HCT116 (cell line): ENCODE data around the gene EEA1. TPM values are rescaled to one million over a fixed set of nuclear protein-coding genes. Genes with fewer than 3 reads are reported as not detected.
"Not testable (repeated sequence)": the region's sequence is repeated elsewhere in the genome, so short reads cannot be mapped to it uniquely, and the experiment has no call there.

ENCODE experiments used
- ATAC-seq: fragments of 200-7000 bp; cut with Tn5 transposase; 2 replicates; pipeline ENCODE4 v1.9.1; 2020; ENCODE audit warnings: mild to moderate bottlenecking, moderate library complexity
- BruUV-seq: library from RNA; stranded (reverse); fragments of 400-500 nt; replicated peaks from 2 replicates; lab custom pipeline; 2021; lab: Mats Ljungman, UMichigan
- CTCF ChIA-PET: fragments of 300-600 bp; sonication (Branson Sonifier 250); formaldehyde crosslinking; loops from one replicate; lab custom pipeline; 2021; ENCODE audit warnings: antibody characterized with exemption; lab: Charles Lee
- POLR2A ChIA-PET: fragments of 300-600, 350-600 bp; sonication (Branson Sonifier 250); formaldehyde crosslinking; loops from one replicate; lab custom pipeline; 2021; ENCODE audit warnings: antibody characterized with exemption; lab: Charles Lee
- RAD21 ChIA-PET, 2 experiments: fragments of 300-600 bp; sonication (Branson Sonifier 250); formaldehyde crosslinking; loops; one replicate each; lab custom pipeline; 2023; ENCODE audit warnings: low total read pairs in 2 of 2; ENCODE audit not compliant: uncharacterized antibody in 2 of 2, unreplicated experiment in 2 of 2, low non-redundant PET in 1 of 2; lab: Charles Lee
- DNase-seq: peaks from one replicate; pipeline ENCODE4 v3.0.0-alpha.2; 2010; ENCODE audit warnings: low read depth, low spot score
- H2AFZ ChIP-seq: fragments of 200-600 bp; shearing (Covaris generic), sonication (generic); 2 replicates; pipeline ENCODE4 v1.6.1; 2017; ENCODE audit warnings: low read depth, mixed run types, mixed read lengths, antibody characterized with exemption, low read length; ENCODE audit not compliant: poor library complexity, severe bottlenecking
- H3K27ac ChIP-seq: 2 replicates; pipeline ENCODE4 v1.5.1; 2012; ENCODE audit warnings: low read depth, low read length
- H3K27me3 ChIP-seq: fragments of 200-600 bp; sonication (generic); 2 replicates; pipeline ENCODE4 v1.6.1; 2016; ENCODE audit warnings: mixed run types, low read length, mixed read lengths; ENCODE audit not compliant: insufficient read depth
- H3K36me3 ChIP-seq, 2 experiments: fragments of 200-500 bp in 1 of 2; fragments of 200-600 bp in 1 of 2; sonication (Bioruptor generic) in 1 of 2; sonication (generic) in 1 of 2; 2 replicates each; pipeline versions ENCODE4 v1.5.1 to v1.6.1; 2014 to 2016; ENCODE audit warnings: low read length in 2 of 2, inconsistent platforms in 1 of 2, mixed read lengths in 1 of 2, mixed run types in 1 of 2; ENCODE audit not compliant: insufficient read depth in 2 of 2, control insufficient read depth in 1 of 2
- H3K4me1 ChIP-seq, 2 experiments: fragments of 200-600 bp in 1 of 2; sonication (generic) in 1 of 2; 2 replicates each; pipeline versions ENCODE4 v1.5.1 to v1.6.1; 2012 to 2017; ENCODE audit warnings: low read length in 2 of 2, inconsistent platforms in 1 of 2, mild to moderate bottlenecking in 1 of 2, mixed read lengths in 1 of 2, mixed run types in 1 of 2, moderate library complexity in 1 of 2; ENCODE audit not compliant: insufficient read depth in 2 of 2, control insufficient read depth in 1 of 2
- H3K4me2 ChIP-seq: fragments of 200-600 bp; sonication (generic); 2 replicates; pipeline ENCODE4 v1.6.1; 2017; ENCODE audit warnings: mixed run types, low read length, mixed read lengths
- H3K4me3 ChIP-seq, 2 experiments: fragments of 200-600 bp in 1 of 2; sonication (generic) in 1 of 2; replicated peaks in 1 of 2; 2 replicates each; pipeline ENCODE4 v1.5.1; 2011 to 2016; ENCODE audit warnings: low read length in 2 of 2, control low read depth in 1 of 2, low read depth in 1 of 2, mild to moderate bottlenecking in 1 of 2, mixed read lengths in 1 of 2, mixed run types in 1 of 2
- H3K79me2 ChIP-seq: fragments of 200-600 bp; sonication (generic); 2 replicates; pipeline ENCODE4 v1.6.1; 2017; ENCODE audit warnings: mild to moderate bottlenecking, mixed run types, low read length, moderate library complexity, mixed read lengths; ENCODE audit not compliant: insufficient read depth
- H3K9ac ChIP-seq: fragments of 200-600 bp; sonication (generic); 2 replicates; pipeline ENCODE4 v1.6.1; 2016; ENCODE audit warnings: low read length, mixed read lengths
- H3K9me2 ChIP-seq: fragments of 200-600 bp; sonication (generic), shearing (Covaris generic); 2 replicates; pipeline ENCODE4 v1.6.1; 2017; ENCODE audit warnings: mixed run types, mild to moderate bottlenecking, moderate library complexity; ENCODE audit not compliant: insufficient read depth
- H3K9me3 ChIP-seq, 2 experiments: fragments of 200-500 bp in 1 of 2; fragments of 200-600 bp in 1 of 2; sonication (Bioruptor generic) in 1 of 2; sonication (generic) in 1 of 2; 2 replicates each; pipeline ENCODE4 v1.6.1; 2014 to 2017; ENCODE audit warnings: low read length in 2 of 2, mixed read lengths in 2 of 2, inconsistent platforms in 1 of 2, low read depth in 1 of 2, mild to moderate bottlenecking in 1 of 2, mixed run types in 1 of 2, moderate library complexity in 1 of 2; ENCODE audit not compliant: control insufficient read depth in 1 of 2, insufficient read depth in 1 of 2
- H4K20me1 ChIP-seq: fragments of 200-600 bp; sonication (generic), shearing (Covaris generic); 2 replicates; pipeline ENCODE4 v1.6.1; 2017; ENCODE audit warnings: mixed run types, mild to moderate bottlenecking, moderate library complexity; ENCODE audit not compliant: insufficient read depth
- CEBPB ChIP-seq: IDR thresholded peaks from 2 replicates; pipeline ENCODE4 v1.6.1; 2012; ENCODE audit warnings: low read depth
- ELF1 ChIP-seq: IDR thresholded peaks from 2 replicates; pipeline ENCODE4 v1.6.1; 2012; ENCODE audit warnings: low read depth, borderline replicate concordance
- EZH2 ChIP-seq: fragments of 200-600 bp; sonication (generic); IDR thresholded peaks from 2 replicates; pipeline ENCODE4 v1.6.1; 2017; ENCODE audit warnings: antibody characterized with exemption, mixed run types
- EZH2phosphoT487 ChIP-seq: fragments of 200-600 bp; IDR thresholded peaks from 2 replicates; pipeline ENCODE4 v1.6.1; 2018; ENCODE audit warnings: antibody characterized with exemption, borderline replicate concordance
- FOSL1 ChIP-seq: IDR thresholded peaks from 2 replicates; pipeline ENCODE4 v1.6.1; 2012; ENCODE audit warnings: low read depth
- JUND ChIP-seq: IDR thresholded peaks from 2 replicates; pipeline ENCODE4 v1.6.1; 2012
- POLR2A ChIP-seq: IDR thresholded peaks from 2 replicates; pipeline ENCODE4 v1.7.0; 2011; ENCODE audit warnings: borderline replicate concordance; ENCODE audit not compliant: insufficient read depth, insufficient read length; ENCODE audit errors: extremely low read depth
- POLR2AphosphoS5 ChIP-seq: IDR thresholded peaks from 2 replicates; pipeline ENCODE4 v1.6.1; 2011; ENCODE audit warnings: mild to moderate bottlenecking, low read depth, low read length, moderate library complexity
- RAD21 ChIP-seq: IDR thresholded peaks from 2 replicates; pipeline ENCODE4 v1.6.1; 2012; ENCODE audit warnings: low read depth, mild to moderate bottlenecking
- SP1 ChIP-seq: IDR thresholded peaks from 2 replicates; pipeline ENCODE4 v1.6.1; 2012; ENCODE audit warnings: low read depth
- SRF ChIP-seq: IDR thresholded peaks from 2 replicates; pipeline ENCODE4 v1.6.1; 2012; ENCODE audit warnings: low read depth
- TCF7L2 ChIP-seq: IDR thresholded peaks from 2 replicates; pipeline ENCODE4 v1.7.0; 2011; ENCODE audit warnings: borderline replicate concordance, inconsistent platforms; ENCODE audit not compliant: insufficient read depth, insufficient read length; ENCODE audit errors: extremely low read depth
- YY1 ChIP-seq: IDR thresholded peaks from 2 replicates; pipeline ENCODE4 v1.6.1; 2011; ENCODE audit warnings: low read length, low read depth, moderate library complexity, mild to moderate bottlenecking; ENCODE audit not compliant: insufficient replicate concordance; ENCODE audit errors: extremely low read depth
- ZFX ChIP-seq: fragments of 450-650 bp; IDR thresholded peaks from 2 replicates; pipeline ENCODE4 v1.6.1; 2017
- ZNF274 ChIP-seq: fragments of 200-500 bp; sonication (Bioruptor generic); IDR thresholded peaks from 2 replicates; pipeline ENCODE4 v1.6.1; 2014; ENCODE audit warnings: mild to moderate bottlenecking, low read depth, low read length, inconsistent platforms
- intact Hi-C: fragments of 100-400 bp; cut with micrococcal nuclease; formaldehyde crosslinking; loops from 2 replicates; pipeline ENCODE4 v1.10.0; 2022
- total RNA-seq: library from RNA; stranded (reverse); gene quantifications from one replicate; pipeline ENCODE4 v1.2.1, GENCODE V29; 2021; ENCODE audit not compliant: unreplicated experiment
- TF ChIP-seq, protein P1 (sequence below): IDR thresholded peaks from 2 replicates; pipeline ENCODE4 v1.6.1; 2012
- TF ChIP-seq, protein P2 (sequence below), 3 experiments: fragments of 200-600 bp in 1 of 3; sonication (generic) in 1 of 3; IDR thresholded peaks in 2 of 3; conservative IDR thresholded peaks in 1 of 3; 2 replicates each; pipeline ENCODE4 v1.5.1; 2012 to 2017; ENCODE audit warnings: low read depth in 2 of 3, low read length in 2 of 3, antibody characterized with exemption in 1 of 3, borderline replicate concordance in 1 of 3, control low read depth in 1 of 3, mild to moderate bottlenecking in 1 of 3, mixed read lengths in 1 of 3, mixed run types in 1 of 3, moderate library complexity in 1 of 3; ENCODE audit not compliant: insufficient read depth in 1 of 3
- TF ChIP-seq, protein P3 (sequence below): IDR thresholded peaks from 2 replicates; pipeline ENCODE4 v1.6.1; 2012

EEA1 gene
- total RNA-seq, 1 experiment from 2014 or later = 13.8 TPM

DNA sequence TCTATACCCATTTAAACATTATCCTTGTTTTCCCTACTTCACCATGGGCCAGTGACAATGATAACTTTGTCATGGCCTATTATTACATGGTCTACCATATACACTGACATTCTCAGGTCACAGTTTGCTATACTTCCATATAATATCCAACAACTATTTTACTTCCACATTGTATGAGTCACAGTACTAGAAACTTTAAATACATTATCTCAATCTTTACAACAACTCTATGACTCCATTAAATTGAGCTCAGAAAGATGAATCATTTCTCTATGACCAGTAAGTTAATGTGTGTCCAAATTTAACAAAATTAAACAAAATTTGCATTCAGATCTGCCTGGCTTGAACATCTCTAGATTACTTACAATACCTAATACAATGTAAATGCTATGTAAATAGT lies 132.4 kb downstream of the EEA1 start (continued):
- no peak for TF ChIP-seq ZNF274
- TF ChIP-seq, protein P1, sequence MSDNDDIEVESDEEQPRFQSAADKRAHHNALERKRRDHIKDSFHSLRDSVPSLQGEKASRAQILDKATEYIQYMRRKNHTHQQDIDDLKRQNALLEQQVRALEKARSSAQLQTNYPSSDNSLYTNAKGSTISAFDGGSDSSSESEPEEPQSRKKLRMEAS = no peak
- TF ChIP-seq YY1 = no peak
- TF ChIP-seq SRF = no peak

DNA sequence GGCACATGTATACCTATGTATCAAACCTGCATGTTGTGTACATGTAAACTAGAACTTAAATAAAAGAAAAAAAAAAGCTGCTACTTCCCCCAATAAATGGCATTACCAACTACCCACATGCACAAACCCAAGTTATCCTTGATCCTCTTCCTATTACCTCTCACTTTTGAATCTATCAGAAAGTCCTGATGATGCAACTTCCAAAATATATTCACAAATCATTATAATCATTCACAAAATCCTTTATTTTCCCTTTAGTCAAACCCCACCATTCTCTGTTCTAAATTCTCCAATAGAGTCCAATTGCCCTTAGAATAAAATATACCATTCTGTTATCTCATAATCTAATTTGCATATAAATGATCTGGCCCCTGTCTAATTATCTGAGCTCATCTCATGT lies 134.3 kb downstream of the EEA1 start:
- DNase-seq (no peak), ATAC-seq (no peak)
- Histone ChIP-seq H3K4me1 (no peaks in the 10 kb centered on the region), H3K9ac (no peak overlapping the region), H3K4me3 (no peak overlapping the region), H4K20me1 (no peaks in the 10 kb centered on the region), H2AFZ (no peak overlapping the region), H3K79me2 (no peaks in the 10 kb centered on the region), H3K4me2 (no peak overlapping the region), H3K9me2 (no peaks in the 10 kb centered on the region), H3K9me3 (no peaks in the 10 kb centered on the region), H3K36me3 (no peaks in the 10 kb centered on the region), H3K27ac (no peak overlapping the region), H3K27me3 (no peaks in the 10 kb centered on the region)
- no peak for TF ChIP-seq EZH2
- no peak for TF ChIP-seq RAD21
- no peak for TF ChIP-seq ZNF274
- TF ChIP-seq, protein P2, sequence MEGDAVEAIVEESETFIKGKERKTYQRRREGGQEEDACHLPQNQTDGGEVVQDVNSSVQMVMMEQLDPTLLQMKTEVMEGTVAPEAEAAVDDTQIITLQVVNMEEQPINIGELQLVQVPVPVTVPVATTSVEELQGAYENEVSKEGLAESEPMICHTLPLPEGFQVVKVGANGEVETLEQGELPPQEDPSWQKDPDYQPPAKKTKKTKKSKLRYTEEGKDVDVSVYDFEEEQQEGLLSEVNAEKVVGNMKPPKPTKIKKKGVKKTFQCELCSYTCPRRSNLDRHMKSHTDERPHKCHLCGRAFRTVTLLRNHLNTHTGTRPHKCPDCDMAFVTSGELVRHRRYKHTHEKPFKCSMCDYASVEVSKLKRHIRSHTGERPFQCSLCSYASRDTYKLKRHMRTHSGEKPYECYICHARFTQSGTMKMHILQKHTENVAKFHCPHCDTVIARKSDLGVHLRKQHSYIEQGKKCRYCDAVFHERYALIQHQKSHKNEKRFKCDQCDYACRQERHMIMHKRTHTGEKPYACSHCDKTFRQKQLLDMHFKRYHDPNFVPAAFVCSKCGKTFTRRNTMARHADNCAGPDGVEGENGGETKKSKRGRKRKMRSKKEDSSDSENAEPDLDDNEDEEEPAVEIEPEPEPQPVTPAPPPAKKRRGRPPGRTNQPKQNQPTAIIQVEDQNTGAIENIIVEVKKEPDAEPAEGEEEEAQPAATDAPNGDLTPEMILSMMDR (IDR thresholded peaks at IDR 0.05 in 2 of 3, conservative IDR thresholded peaks at IDR 0.05 in 1 of 3; ENCODE audit: borderline replicate concordance in 1 of 3, insufficient read depth in 1 of 3, low read depth in 2 of 3, low read length in 2 of 3) = no peak
- TF ChIP-seq, protein P1 = no peak
- TF ChIP-seq ELF1 = no peak
- TF ChIP-seq SP1 = no peak
- TF ChIP-seq POLR2A = no peak
- no peak for TF ChIP-seq CEBPB
- no peak for TF ChIP-seq ZFX
- no peak for TF ChIP-seq YY1
- TF ChIP-seq JUND = no peak
- no peak for TF ChIP-seq EZH2phosphoT487
- TF ChIP-seq POLR2AphosphoS5 = no peak
- TF ChIP-seq, protein P3, sequence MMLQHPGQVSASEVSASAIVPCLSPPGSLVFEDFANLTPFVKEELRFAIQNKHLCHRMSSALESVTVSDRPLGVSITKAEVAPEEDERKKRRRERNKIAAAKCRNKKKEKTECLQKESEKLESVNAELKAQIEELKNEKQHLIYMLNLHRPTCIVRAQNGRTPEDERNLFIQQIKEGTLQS = no peak
- TF ChIP-seq FOSL1 = no peak
- no peak for TF ChIP-seq TCF7L2
- no TSS peak for BruUV-seq
- RAD21 ChIA-PET = no interaction called here
- POLR2A ChIA-PET = no interaction called here
- CTCF ChIA-PET = interaction anchor here (1.4 kb wide), 1 partner anchor 9 kb away, joined by 5 read pairs; no protein-coding TSS in a partner anchor
- intact Hi-C loops = no loop called here

DNA sequence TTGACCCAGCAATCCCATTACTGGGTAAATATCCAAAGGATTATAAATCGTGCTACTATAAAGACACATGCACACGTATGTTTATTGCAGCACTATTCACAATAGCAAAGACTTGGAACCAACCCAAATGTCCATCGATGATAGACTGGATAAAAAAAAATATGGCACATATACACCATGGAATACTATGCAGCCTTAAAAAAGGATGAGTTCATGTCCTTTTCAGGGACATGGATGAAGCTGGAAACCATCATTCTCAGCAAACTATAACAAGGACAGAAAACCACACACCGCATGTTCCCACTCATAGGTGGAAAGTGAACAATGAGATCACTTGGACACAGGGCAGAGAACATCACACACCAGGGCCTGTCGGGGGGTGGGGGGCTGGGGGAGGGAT lies 134.7 kb downstream of the EEA1 start:
- H3K36me3 ChIP-seq, H3K4me3 ChIP-seq, H3K4me2 ChIP-seq, H3K9me3 ChIP-seq, H2AFZ ChIP-seq, H3K27ac ChIP-seq, H3K79me2 ChIP-seq, H3K9ac ChIP-seq, H3K4me1 ChIP-seq, intact Hi-C loops, ATAC-seq, DNase-seq, H3K9me2 ChIP-seq, RAD21 ChIA-PET, H4K20me1 ChIP-seq, CTCF ChIA-PET, POLR2A ChIA-PET, H3K27me3 ChIP-seq, BruUV-seq: not testable (repeated sequence)
